GM12878 (cell line): Measurements from ENCODE around the gene GALNTL6. TPM values are rescaled to one million over a fixed set of nuclear protein-coding genes. Genes with fewer than 3 reads are reported as not detected.

ENCODE experiments used
- ATF3 ChIP-seq: IDR thresholded peaks from 2 replicates; pipeline ENCODE4 v1.6.1; 2011; ENCODE audit warnings: low read depth, mild to moderate bottlenecking, low read length, moderate library complexity, borderline replicate concordance; ENCODE audit errors: extremely low read depth
- BCL11A ChIP-seq: IDR thresholded peaks from 2 replicates; pipeline ENCODE4 v1.6.1; 2011; ENCODE audit warnings: low read depth, low read length
- BHLHE40 ChIP-seq, 2 experiments: fragments of 450-650 bp in 1 of 2; IDR thresholded peaks; 2 replicates each; pipeline ENCODE4 v1.6.1; 2011 to 2017; ENCODE audit warnings: low read depth in 2 of 2, borderline replicate concordance in 1 of 2, improper control_type of control experiment in 1 of 2, low read length in 1 of 2, mild to moderate bottlenecking in 1 of 2
- CEBPB ChIP-seq, 2 experiments: fragments of 150-350 bp in 1 of 2; IDR thresholded peaks; 2 replicates each; pipeline ENCODE4 v1.6.1; 2012 to 2014; ENCODE audit warnings: low read depth in 2 of 2, low read length in 2 of 2, borderline replicate concordance in 1 of 2, inconsistent platforms in 1 of 2
- CREB1 ChIP-seq: IDR thresholded peaks from 2 replicates; pipeline ENCODE4 v1.6.1; 2012; ENCODE audit warnings: low read depth, mild to moderate bottlenecking, inconsistent platforms
- ELK1 ChIP-seq: IDR thresholded peaks from 2 replicates; pipeline ENCODE4 v1.6.1; 2012; ENCODE audit warnings: low read depth, low read length, improper control_type of control experiment
- EZH2 ChIP-seq: IDR thresholded peaks from 2 replicates; pipeline ENCODE4 v1.6.1; 2012; ENCODE audit warnings: low read depth, mild to moderate bottlenecking, control low read depth, inconsistent platforms, low read length, borderline replicate concordance; ENCODE audit not compliant: control insufficient read depth
- HCFC1 ChIP-seq: fragments of 150-350 bp; IDR thresholded peaks from 2 replicates; pipeline ENCODE4 v1.6.1; 2014; ENCODE audit warnings: low read length
- IRF3 ChIP-seq: fragments of 450-650 bp; IDR thresholded peaks from 2 replicates; pipeline ENCODE4 v1.6.1; 2014; ENCODE audit warnings: mild to moderate bottlenecking
- KDM1A ChIP-seq: fragments of 200-600 bp; sonication (generic); IDR thresholded peaks from 2 replicates; pipeline ENCODE4 v1.6.1; 2016; ENCODE audit warnings: borderline replicate concordance
- MEF2B ChIP-seq: fragments of 450-650 bp; IDR thresholded peaks from 2 replicates; pipeline ENCODE4 v1.6.1; 2018; ENCODE audit warnings: mild to moderate bottlenecking, moderate library complexity; ENCODE audit not compliant: partially characterized antibody, poor library complexity, severe bottlenecking
- POU2F2 ChIP-seq: IDR thresholded peaks from 3 replicates; pipeline ENCODE4 v1.6.1; 2011; ENCODE audit warnings: low read depth, mild to moderate bottlenecking, low read length, borderline replicate concordance
- RELB ChIP-seq: fragments of 450-650 bp; IDR thresholded peaks from 2 replicates; pipeline ENCODE4 v1.6.1; 2017; ENCODE audit warnings: low read depth, mild to moderate bottlenecking, moderate library complexity
- SIN3A ChIP-seq: IDR thresholded peaks from 2 replicates; pipeline ENCODE4 v1.6.1; 2012; ENCODE audit warnings: low read depth, low read length, improper control_type of control experiment
- SIX5 ChIP-seq: IDR thresholded peaks from 2 replicates; pipeline ENCODE4 v1.6.1; 2011; ENCODE audit warnings: mild to moderate bottlenecking, low read depth, low read length, moderate library complexity; ENCODE audit not compliant: severe bottlenecking
- SUPT20H ChIP-seq: IDR thresholded peaks from 2 replicates; pipeline ENCODE4 v1.6.1; 2011; ENCODE audit warnings: low read depth, mild to moderate bottlenecking, low read length, moderate library complexity, borderline replicate concordance; ENCODE audit not compliant: control insufficient read depth
- SUZ12 ChIP-seq: fragments of 200-600 bp; sonication (generic); IDR thresholded peaks from one replicate; pipeline ENCODE4 v1.6.1; 2018; ENCODE audit warnings: antibody characterized with exemption, mild to moderate bottlenecking; ENCODE audit not compliant: unreplicated experiment
- TBL1XR1 ChIP-seq: IDR thresholded peaks from 2 replicates; pipeline ENCODE4 v1.6.1; 2012; ENCODE audit warnings: low read depth, low read length, improper control_type of control experiment
- YBX1 ChIP-seq: fragments of 450-650 bp; IDR thresholded peaks from 2 replicates; pipeline ENCODE4 v1.6.1; 2016; ENCODE audit warnings: antibody characterized with exemption
- polyA plus RNA-seq, 11 experiments: library from polyadenylated mRNA; depleted of rRNA in 4 of 11; unstranded in 6 of 11; stranded (reverse) in 5 of 11; fragments of >200 nt; fragmentation: Nextera tagmentation in 4 of 11; fragmentation: Illumina TruSeq in 1 of 11; extraction: Ambion mirVana in 4 of 11; extraction: Trizol in 1 of 11; gene quantifications; 1 replicate in 1 of 11; 2 replicates in 10 of 11; pipeline versions ENCODE4 v1.2.1 to v1.2.3, GENCODE V29; 2011 to 2016; ENCODE audit warnings: inconsistent platforms in 2 of 11, missing spikeins in 2 of 11, low read depth in 1 of 11
- total RNA-seq, 4 experiments: library from RNA; depleted of rRNA in 3 of 4; stranded (reverse); fragments of >200 nt in 3 of 4; fragmentation: Illumina TruSeq in 1 of 4; extraction: Trizol in 1 of 4; gene quantifications; 2 replicates each; pipeline versions ENCODE4 v1.2.1 to v1.2.3, GENCODE V29; 2013 to 2021
- TF ChIP-seq, protein P1 (sequence below): IDR thresholded peaks from 2 replicates; pipeline ENCODE4 v1.6.1; 2011; ENCODE audit warnings: borderline replicate concordance, low read depth, mild to moderate bottlenecking, moderate library complexity, low read length; ENCODE audit not compliant: insufficient read depth, poor library complexity, severe bottlenecking
- TF ChIP-seq, protein P2 (sequence below): fragments of 450-650 bp; formaldehyde crosslinking; IDR thresholded peaks from 2 replicates; pipeline ENCODE4 v1.4.0; 2022; ENCODE audit warnings: mild to moderate bottlenecking, moderate library complexity

GALNTL6 gene
- total and polyA plus RNA-seq, 10 of the 15 experiments (the other 5 are each of a cell fraction or from before 2014, with no cell fraction given), result 0.01 to 0.29 TPM; not detected in 8

GRCh38 chr4:172740434-172740833, 927.2 kb downstream of the GALNTL6 start (continued):
- TF ChIP-seq, protein P1, sequence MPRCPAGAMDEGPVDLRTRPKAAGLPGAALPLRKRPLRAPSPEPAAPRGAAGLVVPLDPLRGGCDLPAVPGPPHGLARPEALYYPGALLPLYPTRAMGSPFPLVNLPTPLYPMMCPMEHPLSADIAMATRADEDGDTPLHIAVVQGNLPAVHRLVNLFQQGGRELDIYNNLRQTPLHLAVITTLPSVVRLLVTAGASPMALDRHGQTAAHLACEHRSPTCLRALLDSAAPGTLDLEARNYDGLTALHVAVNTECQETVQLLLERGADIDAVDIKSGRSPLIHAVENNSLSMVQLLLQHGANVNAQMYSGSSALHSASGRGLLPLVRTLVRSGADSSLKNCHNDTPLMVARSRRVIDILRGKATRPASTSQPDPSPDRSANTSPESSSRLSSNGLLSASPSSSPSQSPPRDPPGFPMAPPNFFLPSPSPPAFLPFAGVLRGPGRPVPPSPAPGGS, result peak; percentile 15
- TF ChIP-seq ATF3 (no peak), CEBPB (IDR thresholded peaks at IDR 0.05; ENCODE audit: borderline replicate concordance in 1 of 2, low read depth in 2 of 2, low read length in 2 of 2) (no peak), SUZ12 (no peak), BHLHE40 (IDR thresholded peaks at IDR 0.05; ENCODE audit: borderline replicate concordance in 1 of 2, low read depth in 2 of 2, low read length in 1 of 2) (peak; percentile 22 to 27; a peak in 1 of 4 replicates), RELB (no peak), SUPT20H (no peak), YBX1 (no peak), POU2F2 (0 out of 3 replicates have a peak, but pooled peaks have one; percentile 29), ELK1 (no peak), HCFC1 (no peak), CREB1 (no peak), TBL1XR1 (no peak), IRF3 (no peak), BCL11A (no peak), SIX5 (no peak), EZH2 (no peak), KDM1A (no peak), MEF2B (peak; percentile 46), SIN3A (no peak)
- TF ChIP-seq, protein P2, sequence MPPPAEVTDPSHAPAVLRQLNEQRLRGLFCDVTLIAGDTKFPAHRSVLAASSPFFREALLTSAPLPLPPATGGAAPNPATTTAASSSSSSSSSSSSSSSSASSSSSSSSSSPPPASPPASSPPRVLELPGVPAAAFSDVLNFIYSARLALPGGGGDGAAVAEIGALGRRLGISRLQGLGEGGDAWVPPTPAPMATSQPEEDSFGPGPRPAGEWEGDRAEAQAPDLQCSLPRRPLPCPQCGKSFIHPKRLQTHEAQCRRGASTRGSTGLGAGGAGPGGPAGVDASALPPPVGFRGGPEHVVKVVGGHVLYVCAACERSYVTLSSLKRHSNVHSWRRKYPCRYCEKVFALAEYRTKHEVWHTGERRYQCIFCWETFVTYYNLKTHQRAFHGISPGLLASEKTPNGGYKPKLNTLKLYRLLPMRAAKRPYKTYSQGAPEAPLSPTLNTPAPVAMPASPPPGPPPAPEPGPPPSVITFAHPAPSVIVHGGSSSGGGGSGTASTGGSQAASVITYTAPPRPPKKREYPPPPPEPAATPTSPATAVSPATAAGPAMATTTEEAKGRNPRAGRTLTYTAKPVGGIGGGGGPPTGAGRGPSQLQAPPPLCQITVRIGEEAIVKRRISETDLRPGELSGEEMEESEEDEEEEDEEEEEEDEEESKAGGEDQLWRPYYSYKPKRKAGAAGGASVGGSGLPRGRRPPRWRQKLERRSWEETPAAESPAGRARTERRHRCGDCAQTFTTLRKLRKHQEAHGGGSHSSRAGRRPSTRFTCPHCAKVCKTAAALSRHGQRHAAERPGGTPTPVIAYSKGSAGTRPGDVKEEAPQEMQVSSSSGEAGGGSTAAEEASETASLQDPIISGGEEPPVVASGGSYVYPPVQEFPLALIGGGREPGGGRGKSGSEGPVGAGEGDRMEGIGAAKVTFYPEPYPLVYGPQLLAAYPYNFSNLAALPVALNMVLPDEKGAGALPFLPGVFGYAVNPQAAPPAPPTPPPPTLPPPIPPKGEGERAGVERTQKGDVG, result no peak
